H1 (cell line): ENCODE results near the gene BPIFB3. TPM values are rescaled to one million over a fixed set of nuclear protein-coding genes. Genes with fewer than 3 reads are reported as not detected.

Experiments used
- CTCF ChIA-PET: fragments of 300-600 bp; sonication (Branson Sonifier 250); formaldehyde crosslinking; loops from one replicate; lab custom pipeline; 2021; ENCODE audit not compliant: partially characterized antibody; lab: Charles Lee
- POLR2A ChIA-PET: fragments of 300-600 bp; sonication (Branson Sonifier 250); formaldehyde crosslinking; loops from one replicate; lab custom pipeline; 2021; ENCODE audit warnings: inconsistent platforms; ENCODE audit not compliant: partially characterized antibody; lab: Charles Lee
- DNase-seq, 2 experiments: peaks; one replicate each; pipeline versions ENCODE4 v3.0.0 to v3.0.0-alpha.2; 2010 to 2022; ENCODE audit warnings: low spot score in 2 of 2, low read depth in 1 of 2, mixed read lengths in 1 of 2
- FAIRE-seq: peaks from 2 replicates; lab custom pipeline; 2011; peaks lifted over from hg19 to GRCh38; lab: Jason Lieb, UNC
- H2AFZ ChIP-seq: 2 replicates; pipeline ENCODE4 v1.8.1; 2012; ENCODE audit warnings: low read length, inconsistent platforms
- H2AK5ac ChIP-seq: 2 replicates; pipeline ENCODE4 v1.6.1; 2013; ENCODE audit warnings: low read depth, low read length
- H2BK120ac ChIP-seq: replicated peaks from 2 replicates; pipeline ENCODE3; 2013; ENCODE audit warnings: low read depth, low read length, inconsistent platforms
- H2BK12ac ChIP-seq: 2 replicates; pipeline ENCODE4 v1.6.1; 2013; ENCODE audit warnings: low read depth, low read length
- H2BK15ac ChIP-seq: 2 replicates; pipeline ENCODE4 v1.6.1; 2013; ENCODE audit warnings: low read length
- H2BK20ac ChIP-seq: 2 replicates; pipeline ENCODE4 v1.6.1; 2013; ENCODE audit warnings: low read length
- H2BK5ac ChIP-seq: 2 replicates; pipeline ENCODE4 v1.6.1; 2013; ENCODE audit warnings: low read depth, low read length
- H3K14ac ChIP-seq: 2 replicates; pipeline ENCODE4 v1.6.1; 2013; ENCODE audit warnings: inconsistent platforms; ENCODE audit not compliant: insufficient read length
- H3K18ac ChIP-seq: 2 replicates; pipeline ENCODE4 v1.6.1; 2013; ENCODE audit warnings: low read length; ENCODE audit errors: extremely low read depth
- H3K23ac ChIP-seq: 2 replicates; pipeline ENCODE4 v1.6.1; 2013; ENCODE audit warnings: inconsistent platforms; ENCODE audit not compliant: insufficient read length
- H3K23me2 ChIP-seq: 2 replicates; pipeline ENCODE4 v1.6.1; 2013; ENCODE audit warnings: low read depth, low read length
- H3K27ac ChIP-seq: 2 replicates; pipeline ENCODE4 v1.6.1; 2011; ENCODE audit warnings: low read depth, low read length, inconsistent platforms
- H3K27me3 ChIP-seq, 4 experiments: replicated peaks in 1 of 4; 1 replicate in 1 of 4; 2 replicates in 3 of 4; pipeline versions ENCODE4 v1.6.1 to v1.8.1; 2011 to 2013; ENCODE audit warnings: low read length in 3 of 4, mild to moderate bottlenecking in 3 of 4, inconsistent platforms in 2 of 4, mixed read lengths in 2 of 4, moderate library complexity in 1 of 4; ENCODE audit not compliant: control insufficient read depth in 3 of 4, insufficient read depth in 3 of 4; ENCODE audit errors: extremely low read depth in 1 of 4
- H3K36me3 ChIP-seq, 4 experiments: 2 replicates each; pipeline versions ENCODE4 v1.6.1 to v1.8.1; 2011 to 2013; ENCODE audit warnings: mild to moderate bottlenecking in 4 of 4, low read length in 3 of 4, moderate library complexity in 2 of 4, control low read depth in 1 of 4, inconsistent platforms in 1 of 4; ENCODE audit not compliant: insufficient read depth in 4 of 4, control insufficient read depth in 2 of 4
- H3K4ac ChIP-seq: replicated peaks from 2 replicates; pipeline ENCODE3; 2013; ENCODE audit warnings: low read length, low read depth, mixed read lengths, inconsistent platforms; ENCODE audit not compliant: insufficient read length
- H3K4me1 ChIP-seq, 4 experiments: replicated peaks in 1 of 4; 1 replicate in 1 of 4; 2 replicates in 3 of 4; pipeline versions ENCODE4 v1.6.1 to v1.8.1; 2011 to 2013; ENCODE audit warnings: low read length in 3 of 4, inconsistent platforms in 2 of 4, mixed read lengths in 1 of 4; ENCODE audit not compliant: insufficient read depth in 4 of 4, control insufficient read depth in 3 of 4
- H3K4me2 ChIP-seq, 2 experiments: 2 replicates each; pipeline versions ENCODE4 v1.6.1 to v1.8.1; 2011 to 2013; ENCODE audit warnings: low read depth in 2 of 2, low read length in 2 of 2, control low read depth in 1 of 2, inconsistent platforms in 1 of 2, mild to moderate bottlenecking in 1 of 2; ENCODE audit not compliant: insufficient read depth in 1 of 2
- H3K4me3 ChIP-seq, 4 experiments: fragments of 200-600, 300-600 bp in 1 of 4; sonication (generic), shearing (Covaris generic), sonication (Bioruptor Twin) in 1 of 4; 2 replicates each; pipeline versions ENCODE4 v1.5.1 to v1.8.1; 2011 to 2016; ENCODE audit warnings: low read length in 4 of 4, low read depth in 3 of 4, control low read depth in 2 of 4, inconsistent platforms in 2 of 4, mild to moderate bottlenecking in 2 of 4, mixed read lengths in 1 of 4, moderate library complexity in 1 of 4; ENCODE audit not compliant: insufficient read depth in 2 of 4; ENCODE audit errors: extremely low read depth in 1 of 4
- H3K56ac ChIP-seq: replicated peaks from 2 replicates; pipeline ENCODE3; 2013; ENCODE audit warnings: low read depth, mild to moderate bottlenecking, mixed read lengths, low read length, inconsistent platforms; ENCODE audit not compliant: insufficient read length
- H3K79me1 ChIP-seq: 2 replicates; pipeline ENCODE4 v1.6.1; 2013; ENCODE audit warnings: low read depth, low read length, control low read depth
- H3K79me2 ChIP-seq, 2 experiments: 2 replicates each; pipeline versions ENCODE4 v1.6.1 to v1.8.1; 2012 to 2013; ENCODE audit warnings: low read length in 2 of 2, mild to moderate bottlenecking in 2 of 2, inconsistent platforms in 1 of 2; ENCODE audit not compliant: insufficient read depth in 2 of 2, control insufficient read depth in 1 of 2
- H3K9ac ChIP-seq, 4 experiments: replicated peaks in 1 of 4; 1 replicate in 1 of 4; 2 replicates in 3 of 4; pipeline versions ENCODE4 v1.6.1 to v1.8.1; 2011 to 2013; ENCODE audit warnings: low read depth in 3 of 4, low read length in 3 of 4, control low read depth in 2 of 4, mild to moderate bottlenecking in 2 of 4, moderate library complexity in 2 of 4, inconsistent platforms in 1 of 4; ENCODE audit errors: extremely low read depth in 1 of 4
- H3K9me3 ChIP-seq, 2 experiments: 2 replicates each; pipeline versions ENCODE4 v1.6.1 to v1.8.1; 2012 to 2013; ENCODE audit warnings: mild to moderate bottlenecking in 2 of 2, moderate library complexity in 2 of 2, control low read depth in 1 of 2, inconsistent platforms in 1 of 2, low read depth in 1 of 2, low read length in 1 of 2, mixed read lengths in 1 of 2; ENCODE audit not compliant: insufficient read depth in 2 of 2
- H4K20me1 ChIP-seq, 2 experiments: replicated peaks in 1 of 2; 2 replicates each; pipeline versions ENCODE3 to v1.8.1; 2011 to 2013; ENCODE audit warnings: inconsistent platforms in 2 of 2, low read length in 2 of 2, mild to moderate bottlenecking in 1 of 2; ENCODE audit not compliant: insufficient read depth in 2 of 2, control insufficient read depth in 1 of 2
- H4K5ac ChIP-seq: 2 replicates; pipeline ENCODE4 v1.6.1; 2013; ENCODE audit warnings: low read length, low read depth, mixed read lengths, inconsistent platforms; ENCODE audit not compliant: insufficient read length
- H4K8ac ChIP-seq: 2 replicates; pipeline ENCODE4 v1.8.0; 2013; ENCODE audit warnings: mild to moderate bottlenecking, moderate library complexity, low read length, inconsistent platforms; ENCODE audit not compliant: insufficient read depth; ENCODE audit errors: extremely low read depth
- H4K91ac ChIP-seq: replicated peaks from 2 replicates; pipeline ENCODE3; 2013; ENCODE audit warnings: low read length, mixed read lengths, inconsistent platforms; ENCODE audit not compliant: insufficient read length
- RBBP5 ChIP-seq: IDR thresholded peaks from 2 replicates; pipeline ENCODE4 v1.7.1; 2012; ENCODE audit warnings: low read depth, mild to moderate bottlenecking, inconsistent platforms, low read length, moderate library complexity, borderline replicate concordance
- SIN3A ChIP-seq, 2 experiments: IDR thresholded peaks in 1 of 2; conservative IDR thresholded peaks in 1 of 2; 2 replicates each; pipeline ENCODE4 v1.6.1; 2011 to 2012; ENCODE audit warnings: low read length in 2 of 2, improper control_type of control experiment in 1 of 2, low read depth in 1 of 2, mild to moderate bottlenecking in 1 of 2
- whole genome bisulfite sequencing, 2 experiments: shearing (Covaris generic) in 1 of 2; methylation state at CpG; one replicate each; pipeline versions ENCODE4 v1.1.6 to v1.1.7; 2013 to 2015; ENCODE audit warnings: low lambda C conversion rate in 2 of 2, mixed read lengths in 2 of 2, inconsistent platforms in 1 of 2, low coverage in 1 of 2, missing lambda C conversion rate in 1 of 2; ENCODE audit not compliant: insufficient replicate concordance in 2 of 2, insufficient coverage in 1 of 2, insufficient read length in 1 of 2; ENCODE audit errors: extremely low coverage in 1 of 2, missing lambda C conversion rate in 1 of 2; 5-methylcytosine and 5-hydroxymethylcytosine counted together
- polyA plus RNA-seq, 7 experiments: library from polyadenylated mRNA; depleted of rRNA in 3 of 7; stranded (reverse) in 5 of 7; unstranded in 2 of 7; fragments of >200 nt in 5 of 7; fragments of 200-250 nt in 2 of 7; gene quantifications; 1 replicate in 5 of 7; 2 replicates in 1 of 7; 4 replicates in 1 of 7; pipeline versions ENCODE4 v1.2.1 to v1.2.3, GENCODE V29; 2011 to 2013; ENCODE audit warnings: missing spikeins in 2 of 7, mixed read lengths in 2 of 7
- total RNA-seq: library from RNA; stranded (reverse); fragmentation: NEBNext Ultra II Directional; extraction: Animal tissue kit (Norgen Biotek cat#: 25700); gene quantifications from 2 replicates; pipeline ENCODE4 v1.2.1, GENCODE V29; 2021
- TF ChIP-seq, protein P1 (sequence below): IDR thresholded peaks from 2 replicates; pipeline ENCODE4 v1.6.1; 2012; ENCODE audit warnings: inconsistent platforms

The BPIFB3 gene
- total and polyA plus RNA-seq, 2 of the 8 experiments (the other 6 are each of a cell fraction or from before 2014, with no cell fraction given) = not detected

GRCh38 chr20:33023439-33024242 is 30.1 kb upstream of the BPIFB3 start:
- Histone ChIP-seq H2BK12ac (no peak overlapping the region), H3K14ac (no peak overlapping the region), H4K8ac (no peak overlapping the region), H2AK5ac (no peak overlapping the region), H3K79me1 (no peaks in the 10 kb centered on the region), H3K18ac (no peak overlapping the region), H3K4me1 (no peaks in the 10 kb centered on the region), H2BK15ac (no peak overlapping the region), H3K79me2 (no peaks in the 10 kb centered on the region), H2AFZ (no peak overlapping the region), H3K36me3 (no peaks in the 10 kb centered on the region), H3K4me2 (no peak overlapping the region), H4K20me1 (peaks cover 0 to 3% of the 10 kb centered on the region in 2 experiments), H3K56ac (no peak overlapping the region), H4K91ac (no peak overlapping the region), H3K27ac (no peak overlapping the region), H3K9ac (no peak overlapping the region), H3K23ac (no peak overlapping the region), H4K5ac (no peak overlapping the region), H3K9me3 (no peaks in the 10 kb centered on the region), H3K27me3 (no peaks in the 10 kb centered on the region), H3K23me2 (peaks cover 8% of the 10 kb centered on the region; the same call in 1 of the 2 replicates), H3K4ac (no peak overlapping the region), H2BK20ac (no peak overlapping the region), H3K4me3 (no peak overlapping the region), H2BK120ac (no peak overlapping the region), H2BK5ac (no peak overlapping the region)
- CTCF ChIA-PET = interaction anchor here (0.6 to 11.8 kb wide), 3 partner anchors 18 to 34 kb away, joined by 3 to 86 read pairs (median 4); partner anchors contain the start of genes BPIFB2 and SUN5
- FAIRE-seq = no peak
- no peak for DNase-seq
- POLR2A ChIA-PET = no interaction called here
- 71% methylated on average over 6 of the region's 6 CpGs; no CpG with 5 or more reads in 1 of the 2 experiments for WGBS, 2 experiments
- TF ChIP-seq SIN3A (conservative IDR thresholded peaks at IDR 0.05 in 1 of 2, IDR thresholded peaks at IDR 0.05 in 1 of 2; ENCODE audit: low read depth in 1 of 2, low read length in 2 of 2) (no peak), RBBP5 (no peak)
- TF ChIP-seq, protein P1, sequence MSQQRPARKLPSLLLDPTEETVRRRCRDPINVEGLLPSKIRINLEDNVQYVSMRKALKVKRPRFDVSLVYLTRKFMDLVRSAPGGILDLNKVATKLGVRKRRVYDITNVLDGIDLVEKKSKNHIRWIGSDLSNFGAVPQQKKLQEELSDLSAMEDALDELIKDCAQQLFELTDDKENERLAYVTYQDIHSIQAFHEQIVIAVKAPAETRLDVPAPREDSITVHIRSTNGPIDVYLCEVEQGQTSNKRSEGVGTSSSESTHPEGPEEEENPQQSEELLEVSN = no peak
